Measurements from ENCODE around the gene FEM1C. TPM values are rescaled to one million over a fixed set of nuclear protein-coding genes. Genes with fewer than 3 reads are reported as not detected.

Gene FEM1C
- total RNA-seq, 1 donor from 2014 or later, result 15.4 TPM

DNA sequence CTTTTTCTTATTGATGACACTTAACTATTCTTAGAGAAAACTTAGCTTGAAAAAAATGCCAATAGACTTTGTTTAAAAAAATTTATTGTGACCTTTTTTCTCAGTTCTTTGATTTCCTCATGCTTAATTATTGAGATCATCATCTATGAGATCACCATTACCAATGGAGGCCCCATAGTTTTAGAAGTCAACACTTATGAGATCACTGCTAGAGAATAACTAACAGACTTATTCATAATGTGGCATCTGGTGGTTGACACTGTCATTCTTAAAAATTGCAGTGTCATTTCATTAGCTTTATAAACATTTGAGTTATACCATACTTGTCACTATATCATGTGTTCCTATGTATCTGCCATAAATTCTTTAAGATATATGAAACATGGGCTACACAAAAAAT lies 14.9 kb upstream of the FEM1C start:
- Mint-ChIP-seq H3K27ac (ENCODE audit: unreplicated experiment) (no peak overlapping the region), H3K4me3 (ENCODE audit: unreplicated experiment) (no peak overlapping the region), H3K4me1 (ENCODE audit: low read depth) (peaks cover 14% of the 10 kb centered on the region), H3K27me3 (ENCODE audit: low read depth) (no peaks in the 10 kb centered on the region), H3K36me3 (ENCODE audit: low read depth) (no peaks in the 10 kb centered on the region), H3K9me3 (ENCODE audit: low read depth) (no peaks in the 10 kb centered on the region)
- TF ChIP-seq, protein P1, sequence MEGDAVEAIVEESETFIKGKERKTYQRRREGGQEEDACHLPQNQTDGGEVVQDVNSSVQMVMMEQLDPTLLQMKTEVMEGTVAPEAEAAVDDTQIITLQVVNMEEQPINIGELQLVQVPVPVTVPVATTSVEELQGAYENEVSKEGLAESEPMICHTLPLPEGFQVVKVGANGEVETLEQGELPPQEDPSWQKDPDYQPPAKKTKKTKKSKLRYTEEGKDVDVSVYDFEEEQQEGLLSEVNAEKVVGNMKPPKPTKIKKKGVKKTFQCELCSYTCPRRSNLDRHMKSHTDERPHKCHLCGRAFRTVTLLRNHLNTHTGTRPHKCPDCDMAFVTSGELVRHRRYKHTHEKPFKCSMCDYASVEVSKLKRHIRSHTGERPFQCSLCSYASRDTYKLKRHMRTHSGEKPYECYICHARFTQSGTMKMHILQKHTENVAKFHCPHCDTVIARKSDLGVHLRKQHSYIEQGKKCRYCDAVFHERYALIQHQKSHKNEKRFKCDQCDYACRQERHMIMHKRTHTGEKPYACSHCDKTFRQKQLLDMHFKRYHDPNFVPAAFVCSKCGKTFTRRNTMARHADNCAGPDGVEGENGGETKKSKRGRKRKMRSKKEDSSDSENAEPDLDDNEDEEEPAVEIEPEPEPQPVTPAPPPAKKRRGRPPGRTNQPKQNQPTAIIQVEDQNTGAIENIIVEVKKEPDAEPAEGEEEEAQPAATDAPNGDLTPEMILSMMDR (IDR thresholded peaks at IDR 0.05), result no peak
- no peak for DNase-seq (ENCODE audit: low spot score)

DNA sequence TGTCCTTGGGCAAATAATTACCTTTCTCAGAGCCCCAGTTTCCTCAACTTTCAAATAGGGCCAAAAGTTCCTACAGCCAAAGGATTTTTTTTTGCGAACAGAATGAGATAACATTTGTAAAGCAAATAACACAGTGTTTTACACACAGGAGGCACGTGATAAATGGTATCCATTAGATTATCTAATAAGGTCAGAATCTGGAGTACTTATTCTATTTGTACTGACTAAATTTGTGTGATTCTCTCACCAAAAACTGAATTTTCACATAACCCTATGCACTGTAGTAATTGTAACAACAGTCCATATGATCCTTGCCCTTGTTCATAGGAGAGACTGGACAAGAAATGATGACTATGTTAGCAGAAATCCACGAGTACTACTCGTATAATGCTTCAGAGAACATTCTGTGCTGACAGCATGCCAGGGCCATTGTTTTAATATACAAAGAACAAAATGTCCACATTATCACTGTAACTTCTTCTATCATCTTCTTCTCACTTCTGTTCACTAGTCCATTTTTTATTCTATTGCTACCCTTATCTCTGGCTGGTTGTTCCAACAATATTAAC lies 13.9 kb upstream of the FEM1C start:
- no peak for DNase-seq (ENCODE audit: low spot score)
- TF ChIP-seq, protein P1 (IDR thresholded peaks at IDR 0.05), result no peak
- no peaks in the 10 kb centered on the region for H3K9me3 Mint-ChIP-seq (ENCODE audit: low read depth)
- H3K36me3 Mint-ChIP-seq (ENCODE audit: low read depth), result no peaks in the 10 kb centered on the region
- peaks cover 14% of the 10 kb centered on the region for H3K4me1 Mint-ChIP-seq (ENCODE audit: low read depth)
- no peaks in the 10 kb centered on the region for H3K27me3 Mint-ChIP-seq (ENCODE audit: low read depth)
- H3K27ac Mint-ChIP-seq (ENCODE audit: unreplicated experiment), result peak overlapping the region; percentile 24
- H3K4me3 Mint-ChIP-seq (ENCODE audit: unreplicated experiment), result no peak overlapping the region

DNA sequence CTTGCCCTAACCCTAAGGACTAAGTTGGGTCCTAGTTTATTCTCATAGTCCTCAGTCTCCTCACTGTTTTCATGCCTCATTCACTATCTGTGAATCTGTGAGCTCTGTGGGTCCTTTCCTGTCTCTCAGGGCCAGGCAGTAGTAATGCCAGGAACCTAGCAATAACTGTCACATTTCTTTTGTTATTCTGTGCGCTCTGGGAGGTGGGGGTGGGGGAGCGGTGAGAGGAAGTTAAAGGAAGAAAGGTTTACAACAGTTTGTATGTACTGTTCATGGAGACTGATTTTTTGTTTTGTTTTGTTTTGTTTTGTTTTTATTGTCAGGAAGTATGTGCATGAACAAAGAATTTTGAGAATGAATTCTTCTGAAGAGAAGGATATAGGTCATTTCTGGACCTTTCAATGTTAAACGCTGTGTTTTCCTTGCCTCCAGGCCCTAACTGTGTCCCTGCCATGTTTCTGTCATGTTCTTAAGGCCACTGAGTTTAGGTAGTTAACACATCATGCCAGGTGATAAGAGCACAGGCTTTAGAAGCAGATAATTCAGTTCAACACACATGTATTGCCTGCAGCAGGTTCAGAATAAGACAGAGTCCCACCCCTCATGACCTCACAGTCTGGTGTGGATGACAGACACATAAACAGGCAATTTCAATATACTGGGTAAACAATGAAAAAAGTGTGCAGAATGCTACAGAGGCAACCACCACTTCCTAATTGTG lies 13.3 kb upstream of the FEM1C start:
- Mint-ChIP-seq H3K4me3 (ENCODE audit: unreplicated experiment) (no peak overlapping the region), H3K9me3 (ENCODE audit: low read depth) (no peaks in the 10 kb centered on the region), H3K27me3 (ENCODE audit: low read depth) (no peaks in the 10 kb centered on the region), H3K36me3 (ENCODE audit: low read depth) (no peaks in the 10 kb centered on the region), H3K27ac (ENCODE audit: unreplicated experiment) (peak overlapping the region; percentile 53), H3K4me1 (ENCODE audit: low read depth) (peaks cover 14% of the 10 kb centered on the region)
- DNase-seq (ENCODE audit: low spot score), result no peak
- TF ChIP-seq, protein P1 (IDR thresholded peaks at IDR 0.05), result no peak

DNA sequence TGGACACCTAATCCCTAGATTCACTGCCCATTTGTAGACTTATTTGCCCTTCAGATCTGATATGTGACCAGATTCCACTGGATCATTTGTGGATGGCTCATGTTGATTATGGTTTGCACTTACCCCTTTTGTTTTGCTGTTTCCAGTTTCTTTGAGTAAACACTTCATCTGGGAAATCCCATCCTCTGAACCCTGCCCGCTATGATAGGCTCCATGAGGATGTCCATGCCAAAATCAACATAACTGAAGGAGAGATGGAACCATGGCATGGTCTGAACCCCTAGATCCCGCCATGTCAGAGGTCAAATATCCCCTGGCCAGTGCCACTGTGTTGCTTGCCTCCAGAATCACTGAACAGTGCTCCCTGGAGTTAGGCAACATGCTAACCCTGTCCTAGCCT lies 11.7 kb upstream of the FEM1C start:
- Mint-ChIP-seq H3K4me3 (ENCODE audit: unreplicated experiment) (no peak overlapping the region), H3K27me3 (ENCODE audit: low read depth) (no peaks in the 10 kb centered on the region), H3K27ac (ENCODE audit: unreplicated experiment) (no peak overlapping the region), H3K4me1 (ENCODE audit: low read depth) (peaks cover 20% of the 10 kb centered on the region), H3K36me3 (ENCODE audit: low read depth) (no peaks in the 10 kb centered on the region), H3K9me3 (ENCODE audit: low read depth) (no peaks in the 10 kb centered on the region)
- TF ChIP-seq, protein P1 (IDR thresholded peaks at IDR 0.05), result no peak
- DNase-seq (ENCODE audit: low spot score), result no peak

DNA sequence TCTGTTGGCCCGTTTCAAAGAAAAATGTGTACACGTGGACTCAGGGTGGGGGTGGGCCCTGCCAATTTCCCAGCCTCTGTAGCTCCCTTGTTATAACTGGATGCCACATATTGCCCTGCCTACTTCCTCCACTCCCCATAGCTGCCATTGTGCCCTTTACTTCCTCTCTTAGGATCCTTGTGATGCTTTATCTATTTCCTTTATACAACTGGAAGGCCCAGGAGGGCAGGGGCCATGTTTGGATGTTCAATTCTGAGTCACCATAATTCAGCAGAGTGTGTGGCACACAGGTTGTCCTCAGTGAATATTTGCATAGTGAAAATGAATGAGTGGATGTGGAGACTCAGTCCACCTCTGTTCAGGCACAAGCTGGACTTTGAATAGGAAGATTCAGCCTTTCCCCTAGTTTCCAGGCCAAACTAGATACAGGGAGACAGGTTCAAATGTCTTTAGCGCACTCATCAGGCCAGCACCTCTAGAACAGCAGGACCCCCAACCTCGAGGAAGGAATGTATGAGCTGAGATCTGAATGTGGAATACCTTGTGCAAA lies 10.6 kb upstream of the FEM1C start:
- DNase-seq (ENCODE audit: low spot score), result no peak
- Mint-ChIP-seq H3K4me3 (ENCODE audit: unreplicated experiment) (no peak overlapping the region), H3K4me1 (ENCODE audit: low read depth) (peaks cover 20% of the 10 kb centered on the region), H3K9me3 (ENCODE audit: low read depth) (no peaks in the 10 kb centered on the region), H3K36me3 (ENCODE audit: low read depth) (no peaks in the 10 kb centered on the region), H3K27me3 (ENCODE audit: low read depth) (no peaks in the 10 kb centered on the region), H3K27ac (ENCODE audit: unreplicated experiment) (no peak overlapping the region)
- TF ChIP-seq, protein P1 (IDR thresholded peaks at IDR 0.05), result no peak
